Activated CD4-positive, alpha-beta T cell treated with anti-CD3 and anti-CD28 coated beads, Interleukin-2, amount 50 U/mL, for 16 hours (primary cell): ENCODE measurements around the gene LRRC46.

ENCODE experiments used
- DNase-seq: peaks from one replicate; pipeline ENCODE4 v3.0.0-alpha.2; 2020

Gene LRRC46, protein sequence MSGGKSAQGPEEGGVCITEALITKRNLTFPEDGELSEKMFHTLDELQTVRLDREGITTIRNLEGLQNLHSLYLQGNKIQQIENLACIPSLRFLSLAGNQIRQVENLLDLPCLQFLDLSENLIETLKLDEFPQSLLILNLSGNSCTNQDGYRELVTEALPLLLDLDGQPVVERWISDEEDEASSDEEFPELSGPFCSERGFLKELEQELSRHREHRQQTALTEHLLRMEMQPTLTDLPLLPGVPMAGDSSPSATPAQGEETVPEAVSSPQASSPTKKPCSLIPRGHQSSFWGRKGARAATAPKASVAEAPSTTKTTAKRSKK

GRCh38 chr17:47831003-47831933, at the start of gene LRRC46, which contains the start of gene MRPL10:
TSS of gene LRRC46 (plus strand) at chr17:47831670. CDS start at chr17:47831990, 320 bp downstream.
TSS of gene MRPL10 (minus strand) at chr17:47831541. CDS start at chr17:47831511, 30 bp downstream.
- peak; percentile 96 for DNase-seq

- no peak for DNase-seq
These were observed 45.8 kb upstream of the LRRC46 start for GRCh38 chr17:47785538-47786123.

- DNase-seq: peak; percentile 58
These were observed 41.6 kb upstream of the LRRC46 start for GRCh38 chr17:47789611-47790561.

GRCh38 chr17:47791025-47791424, 40.4 kb upstream of the LRRC46 start:
- DNase-seq: no peak

GRCh38 chr17:47792457-47792856, 39.0 kb upstream of the LRRC46 start:
- DNase-seq: no peak

DNA sequence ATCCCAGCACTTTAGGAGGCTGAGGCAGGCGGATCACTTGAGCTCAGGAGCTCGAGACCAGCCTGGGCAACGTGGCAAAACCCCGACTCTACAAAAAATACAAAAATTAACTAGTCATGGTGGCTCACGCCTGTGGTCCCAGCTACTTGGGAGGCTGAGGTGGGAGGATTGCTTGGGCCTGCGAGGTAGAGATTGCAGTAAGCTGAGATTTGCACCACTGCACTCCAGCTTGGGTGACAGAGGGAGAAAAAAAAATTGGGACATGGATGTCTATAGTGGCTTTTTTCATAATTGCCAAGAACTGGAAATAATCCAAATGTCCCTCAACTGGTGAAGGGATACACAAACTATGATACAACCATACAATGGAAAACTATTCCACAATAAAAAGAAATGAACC, 38.5 kb upstream of the LRRC46 start:
- no peak for DNase-seq

DNA sequence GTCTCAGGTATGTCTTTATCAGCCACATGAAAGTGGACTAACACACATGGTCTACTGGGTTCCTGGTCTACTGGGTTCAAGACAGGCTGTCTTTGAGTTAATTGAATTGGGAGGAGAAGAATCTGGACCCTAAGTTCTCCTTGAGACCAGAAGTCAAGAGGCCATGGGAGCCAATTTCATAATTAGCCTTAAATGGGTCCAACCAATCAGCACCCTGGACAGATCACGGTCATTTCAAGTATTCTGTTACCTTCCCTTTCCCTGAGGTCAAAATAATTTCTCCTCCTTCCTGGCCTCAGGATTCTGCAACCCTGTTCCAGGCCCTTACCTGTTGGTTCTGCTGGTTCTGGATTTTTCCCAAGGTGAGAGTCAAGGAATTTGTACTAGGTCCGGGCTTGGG, 33.7 kb upstream of the LRRC46 start:
- no peak for DNase-seq

DNA sequence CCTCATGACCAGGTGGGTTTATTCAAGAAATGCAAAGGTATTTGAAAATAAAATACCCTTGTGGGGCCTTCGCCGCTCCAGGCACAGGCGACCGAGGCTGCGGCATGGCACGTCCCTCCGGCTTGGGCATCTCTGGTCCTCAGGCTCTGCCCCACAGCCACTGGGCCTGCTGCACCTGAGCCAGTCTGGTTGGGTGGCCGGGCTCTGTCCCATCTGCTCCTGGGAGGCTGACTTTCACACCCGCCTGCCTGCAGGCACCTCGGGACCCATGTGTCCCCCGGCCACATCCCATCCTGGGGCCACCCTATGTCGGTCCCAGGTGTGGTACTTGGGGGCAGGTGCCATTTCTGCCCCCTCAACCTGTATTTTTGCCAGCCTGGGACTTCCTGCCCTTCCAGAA, 30.8 kb upstream of the LRRC46 start:
- DNase-seq: no peak

- DNase-seq: no peak
These were observed 30.2 kb upstream of the LRRC46 start for GRCh38 chr17:47801176-47801765.

DNA sequence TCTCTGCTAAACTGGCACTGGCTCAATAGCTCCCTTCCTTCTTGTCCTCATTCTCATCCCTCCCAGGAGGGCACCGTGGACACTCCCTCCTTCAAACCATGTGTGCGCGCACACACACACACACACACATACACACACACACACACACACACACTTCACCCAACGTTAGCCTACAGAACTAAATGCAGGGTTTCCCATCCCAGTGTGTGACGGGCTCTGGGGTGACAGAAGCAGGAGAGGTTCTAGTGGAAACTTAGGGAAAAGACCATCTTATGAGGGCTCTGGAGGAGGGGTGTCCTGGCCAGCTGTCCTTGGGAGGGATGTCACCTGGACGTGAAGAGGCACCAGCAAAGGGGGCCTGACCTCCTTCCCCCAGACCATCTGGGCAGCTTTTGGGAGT, 29.6 kb upstream of the LRRC46 start:
- DNase-seq: no peak

DNA sequence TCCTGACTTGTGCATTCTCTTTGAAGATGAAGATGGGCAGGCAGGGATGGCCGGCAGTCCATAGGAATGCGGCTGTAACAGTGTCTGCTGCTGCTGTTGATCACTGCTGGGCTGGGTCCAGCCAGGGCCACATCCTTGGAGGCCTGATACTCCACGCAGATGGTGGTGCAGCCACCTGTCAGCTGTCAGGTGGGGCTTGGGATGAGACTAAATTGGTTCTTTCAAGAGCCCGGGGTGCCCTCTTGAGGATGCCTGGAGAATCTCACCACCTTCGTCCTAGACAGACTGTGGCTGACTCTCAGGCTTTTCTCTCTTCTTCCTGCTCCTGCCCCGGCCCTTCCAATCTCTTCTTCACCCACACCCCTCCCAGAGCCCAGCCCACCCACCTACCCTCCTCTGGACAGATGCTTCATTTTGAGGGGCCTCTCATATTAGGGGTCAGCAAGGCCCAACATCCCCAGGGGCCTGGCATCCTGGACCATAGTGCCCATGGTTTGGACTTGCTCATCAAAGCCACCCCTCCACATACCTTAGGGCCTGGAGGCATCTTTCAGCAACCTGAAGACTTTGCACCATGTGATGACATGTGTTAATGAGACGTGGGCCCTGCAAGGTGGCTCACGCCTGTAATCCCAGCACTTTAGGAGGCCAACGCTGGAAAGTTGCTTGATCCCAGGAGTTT, 29.0 kb upstream of the LRRC46 start:
- DNase-seq: peak; percentile 65

- DNase-seq: no peak
These were observed 28.3 kb upstream of the LRRC46 start for GRCh38 chr17:47803201-47803600.

DNA sequence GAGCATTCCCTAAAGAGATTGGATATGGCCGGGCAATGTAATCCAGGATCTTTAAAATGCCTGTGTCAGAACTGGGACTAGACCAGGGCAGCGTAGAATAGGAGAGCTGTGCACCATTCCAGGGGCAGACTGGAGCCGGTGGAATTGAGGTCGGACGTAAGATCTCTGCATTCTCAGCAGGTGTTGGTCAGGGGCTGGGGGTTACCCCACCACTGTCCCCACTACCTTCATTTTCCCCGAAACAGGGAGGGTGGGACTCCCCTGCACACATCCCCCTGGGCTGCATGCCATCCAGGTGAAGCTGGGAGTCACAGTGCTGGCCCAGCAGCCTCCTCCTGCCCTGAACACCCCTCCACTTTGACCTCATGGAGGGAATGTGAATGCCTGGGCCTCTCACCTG, 27.7 kb upstream of the LRRC46 start:
- DNase-seq: no peak

GRCh38 chr17:47804461-47804860, 27.0 kb upstream of the LRRC46 start:
- no peak for DNase-seq

- no peak for DNase-seq
These were observed 25.2 kb upstream of the LRRC46 start for GRCh38 chr17:47806026-47806912.

DNA sequence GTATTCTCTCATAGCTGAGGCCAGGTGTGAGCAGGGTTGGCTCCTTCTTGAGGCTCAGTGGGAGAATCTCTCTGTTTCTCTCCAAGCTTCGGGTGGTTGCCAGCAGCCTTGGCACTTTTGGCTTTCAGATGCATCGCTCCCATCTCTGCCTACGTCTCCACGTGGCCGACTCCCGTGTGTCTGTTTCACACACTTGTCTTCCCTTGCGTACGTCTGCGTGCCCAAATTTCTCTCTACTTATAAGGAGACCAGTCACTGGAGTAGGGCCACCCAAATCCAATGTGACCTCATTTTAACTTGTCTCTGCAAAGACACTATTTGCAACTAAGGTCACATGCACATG, 24.6 kb upstream of the LRRC46 start:
- DNase-seq: no peak

DNA sequence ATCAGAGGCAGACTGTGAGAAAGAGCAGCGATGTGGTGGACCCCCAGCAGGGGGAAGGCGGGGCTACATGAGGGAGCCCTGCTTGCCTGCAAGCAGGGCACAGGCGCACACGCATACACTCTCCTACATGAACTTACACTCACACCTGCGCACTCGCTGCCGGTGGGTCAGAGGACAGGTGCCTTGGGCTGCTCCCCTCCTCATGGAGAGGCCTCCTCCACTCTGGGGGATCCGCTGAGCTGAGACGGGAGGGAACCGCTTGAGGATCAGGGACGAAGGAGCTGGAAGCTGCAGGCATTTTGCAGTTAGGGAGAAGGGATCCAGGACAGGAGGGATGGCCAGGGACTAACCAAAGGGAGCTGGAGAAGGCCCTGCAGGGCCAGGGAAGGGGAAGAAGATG, 24.0 kb upstream of the LRRC46 start:
- DNase-seq: no peak

GRCh38 chr17:47808036-47808829, 23.2 kb upstream of the LRRC46 start:
- no peak for DNase-seq

DNA sequence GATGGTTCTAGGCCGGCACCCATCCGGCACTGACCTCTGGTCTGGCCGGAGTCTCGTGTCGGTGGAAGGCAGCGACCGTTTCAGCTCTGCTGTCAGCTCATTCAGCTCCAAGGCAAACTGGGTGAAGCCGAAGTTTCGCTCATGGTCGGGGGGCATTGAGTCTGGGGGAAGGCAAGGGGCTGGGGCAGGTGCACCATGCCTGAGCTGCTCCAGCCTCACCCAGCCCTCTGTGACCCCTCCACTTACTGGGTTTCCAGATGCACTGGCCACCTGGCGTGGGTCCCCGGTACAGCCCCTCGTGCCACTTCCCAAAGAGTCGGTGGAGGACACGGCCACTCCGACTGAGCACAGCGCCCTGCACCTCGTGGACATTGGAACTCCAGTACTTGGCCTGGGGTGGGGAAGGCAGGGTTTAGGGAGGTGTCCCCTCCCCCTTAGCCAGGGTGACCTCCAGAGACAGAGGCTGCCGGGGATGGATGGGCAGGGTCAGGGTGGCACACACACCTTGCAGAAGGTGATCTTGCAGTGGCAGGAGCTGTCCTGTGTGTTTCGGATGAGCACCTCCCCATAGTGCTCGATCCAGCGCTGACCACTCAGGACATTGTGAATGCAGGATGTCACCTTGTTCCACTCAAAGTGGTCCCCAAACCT, 22.5 kb upstream of the LRRC46 start:
- no peak for DNase-seq
